WERI-Rb-1 (cell line): ENCODE results near the gene ING2.

Source experiments
- DNase-seq: peaks from one replicate; pipeline ENCODE4 v3.0.0-alpha.2; 2020
- H3K27ac ChIP-seq: fragments of 250-450 bp; sonication (Bioruptor Pico); 2 replicates; pipeline ENCODE4 v1.5.1; 2020; ENCODE audit warnings: mild to moderate bottlenecking, moderate library complexity
- H3K27me3 ChIP-seq: fragments of 250-450 bp; sonication (Bioruptor Pico); 2 replicates; pipeline ENCODE4 v1.5.1; 2021; ENCODE audit warnings: mild to moderate bottlenecking, low read depth, moderate library complexity; ENCODE audit not compliant: insufficient read depth, severe bottlenecking
- H3K36me3 ChIP-seq: fragments of 250-450 bp; sonication (Bioruptor Pico); 2 replicates; pipeline ENCODE4 v1.5.1; 2020; ENCODE audit warnings: mild to moderate bottlenecking, moderate library complexity
- H3K4me3 ChIP-seq: 2 replicates; pipeline ENCODE4 v1.5.1; 2011; ENCODE audit warnings: low read depth, mild to moderate bottlenecking, control low read depth, low read length
- H3K9me3 ChIP-seq: fragments of 250-450 bp; sonication (Bioruptor Pico); 2 replicates; pipeline ENCODE4 v1.5.1; 2021; ENCODE audit warnings: mild to moderate bottlenecking, moderate library complexity; ENCODE audit not compliant: severe bottlenecking
- CTCF ChIP-seq: IDR thresholded peaks from 2 replicates; pipeline ENCODE4 v1.5.1; 2011; ENCODE audit warnings: low read depth, mild to moderate bottlenecking, control low read depth, inconsistent platforms, low read length

Gene ING2

GRCh38 chr4:183533698-183534097 is 28.8 kb downstream of the ING2 start:
- Histone ChIP-seq H3K27ac (no peak overlapping the region), H3K27me3 (no peaks in the 10 kb centered on the region), H3K36me3 (no peaks in the 10 kb centered on the region), H3K4me3 (no peak overlapping the region), H3K9me3 (no peaks in the 10 kb centered on the region)
- DNase-seq: no peak
- no peak for TF ChIP-seq CTCF

GRCh38 chr4:183540410-183541009 is 35.7 kb downstream of the ING2 start:
- no peak for TF ChIP-seq CTCF
- Histone ChIP-seq H3K27ac (no peak overlapping the region), H3K4me3 (no peak overlapping the region), H3K9me3 (no peaks in the 10 kb centered on the region), H3K27me3 (no peaks in the 10 kb centered on the region), H3K36me3 (no peaks in the 10 kb centered on the region)
- no peak for DNase-seq

- H3K9me3 ChIP-seq: no peaks in the 10 kb centered on the region
- no peaks in the 10 kb centered on the region for H3K36me3 ChIP-seq
- no peak overlapping the region for H3K4me3 ChIP-seq
- TF ChIP-seq CTCF: no peak
- no peaks in the 10 kb centered on the region for H3K27me3 ChIP-seq
- H3K27ac ChIP-seq: no peak overlapping the region
- no peak for DNase-seq
Observed at GRCh38 chr4:183541010-183541751, 36.3 kb downstream of the ING2 start.

- no peak for DNase-seq
- H3K27me3 ChIP-seq: no peaks in the 10 kb centered on the region
- H3K9me3 ChIP-seq: no peaks in the 10 kb centered on the region
- H3K36me3 ChIP-seq: no peaks in the 10 kb centered on the region
- no peak for TF ChIP-seq CTCF
- H3K4me3 ChIP-seq: no peak overlapping the region
- H3K27ac ChIP-seq: no peak overlapping the region
Observed at GRCh38 chr4:183541752-183542040, 36.8 kb downstream of the ING2 start.

GRCh38 chr4:183543435-183543834 is 38.6 kb downstream of the ING2 start:
- Histone ChIP-seq H3K36me3 (no peaks in the 10 kb centered on the region), H3K27me3 (no peaks in the 10 kb centered on the region), H3K27ac (no peak overlapping the region), H3K4me3 (no peak overlapping the region), H3K9me3 (no peaks in the 10 kb centered on the region)
- no peak for TF ChIP-seq CTCF
- DNase-seq: no peak

GRCh38 chr4:183544109-183544508 is 39.3 kb downstream of the ING2 start:
- no peak for DNase-seq
- no peak overlapping the region for H3K27ac ChIP-seq
- TF ChIP-seq CTCF: no peak

More at GRCh38 chr4:183544109-183544508, 39.3 kb downstream of the ING2 start:
- H3K9me3 ChIP-seq: no peaks in the 10 kb centered on the region
- no peak overlapping the region for H3K4me3 ChIP-seq
- no peaks in the 10 kb centered on the region for H3K36me3 ChIP-seq
- H3K27me3 ChIP-seq: no peaks in the 10 kb centered on the region
